ENCODE results near the gene TPD52L2. TPM values are rescaled to one million over a fixed set of nuclear protein-coding genes. Genes with fewer than 3 reads are reported as not detected.
"Not testable (repeated sequence)": the region's sequence is repeated elsewhere in the genome, so short reads cannot be mapped to it uniquely, and the experiment has no call there.

Gene TPD52L2
- total RNA-seq, 1 experiment from 2014 or later = 192 TPM

DNA sequence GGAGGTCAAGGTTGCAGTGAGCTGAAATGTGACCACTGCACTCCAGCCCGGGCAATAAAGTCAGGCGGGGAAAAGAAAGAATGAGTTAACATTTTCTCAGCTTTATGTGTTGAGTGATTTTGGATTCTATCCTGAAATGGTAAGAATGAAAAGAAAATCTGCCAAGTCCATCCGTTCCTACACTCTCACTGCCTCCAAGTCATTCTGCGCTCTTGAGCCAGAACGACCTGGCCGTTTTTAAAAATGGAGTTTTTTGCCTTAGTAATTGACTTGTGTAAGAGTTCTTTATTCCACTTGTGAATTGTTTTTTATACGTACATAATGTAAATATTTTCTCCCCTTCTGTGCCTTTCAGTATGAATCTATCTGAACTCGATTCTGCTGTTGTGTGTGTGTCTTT is 58.6 kb downstream of the TPD52L2 start:
- no peaks in the 10 kb centered on the region for H3K4me1 Mint-ChIP-seq (ENCODE audit: low read depth, unreplicated experiment)
- H3K36me3 Mint-ChIP-seq (ENCODE audit: insufficient read depth, unreplicated experiment) = peaks cover 60% of the 10 kb centered on the region
- intact Hi-C loops (cut with micrococcal nuclease; ENCODE audit: unreplicated experiment) = no loop called here
- no peak overlapping the region for H3K27ac Mint-ChIP-seq (ENCODE audit: unreplicated experiment)
- no TSS peak for BruUV-seq (replicated peaks)
- no peak overlapping the region for H3K4me3 Mint-ChIP-seq (ENCODE audit: low read depth, unreplicated experiment)
- H3K9me3 Mint-ChIP-seq (ENCODE audit: low read depth, unreplicated experiment) = no peaks in the 10 kb centered on the region
- TF ChIP-seq, protein P1, sequence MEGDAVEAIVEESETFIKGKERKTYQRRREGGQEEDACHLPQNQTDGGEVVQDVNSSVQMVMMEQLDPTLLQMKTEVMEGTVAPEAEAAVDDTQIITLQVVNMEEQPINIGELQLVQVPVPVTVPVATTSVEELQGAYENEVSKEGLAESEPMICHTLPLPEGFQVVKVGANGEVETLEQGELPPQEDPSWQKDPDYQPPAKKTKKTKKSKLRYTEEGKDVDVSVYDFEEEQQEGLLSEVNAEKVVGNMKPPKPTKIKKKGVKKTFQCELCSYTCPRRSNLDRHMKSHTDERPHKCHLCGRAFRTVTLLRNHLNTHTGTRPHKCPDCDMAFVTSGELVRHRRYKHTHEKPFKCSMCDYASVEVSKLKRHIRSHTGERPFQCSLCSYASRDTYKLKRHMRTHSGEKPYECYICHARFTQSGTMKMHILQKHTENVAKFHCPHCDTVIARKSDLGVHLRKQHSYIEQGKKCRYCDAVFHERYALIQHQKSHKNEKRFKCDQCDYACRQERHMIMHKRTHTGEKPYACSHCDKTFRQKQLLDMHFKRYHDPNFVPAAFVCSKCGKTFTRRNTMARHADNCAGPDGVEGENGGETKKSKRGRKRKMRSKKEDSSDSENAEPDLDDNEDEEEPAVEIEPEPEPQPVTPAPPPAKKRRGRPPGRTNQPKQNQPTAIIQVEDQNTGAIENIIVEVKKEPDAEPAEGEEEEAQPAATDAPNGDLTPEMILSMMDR (IDR thresholded peaks at IDR 0.05; ENCODE audit: unreplicated experiment) = no peak
- CTCF ChIA-PET = interaction anchor here (0.7 to 0.9 kb wide), 2 partner anchors 116 to 146 kb away, joined by 3 to 4 read pairs; no protein-coding TSS in a partner anchor
- no peaks in the 10 kb centered on the region for H3K27me3 Mint-ChIP-seq (ENCODE audit: unreplicated experiment)
- no peak for DNase-seq

GRCh38 chr20:63924241-63924640 is 59.2 kb downstream of the TPD52L2 start:
- no peak for DNase-seq
- Mint-ChIP-seq H3K36me3 (ENCODE audit: insufficient read depth, unreplicated experiment) (peaks cover 60% of the 10 kb centered on the region), H3K4me3 (ENCODE audit: low read depth, unreplicated experiment) (no peak overlapping the region), H3K4me1 (ENCODE audit: low read depth, unreplicated experiment) (no peaks in the 10 kb centered on the region), H3K27ac (ENCODE audit: unreplicated experiment) (no peak overlapping the region), H3K27me3 (ENCODE audit: unreplicated experiment) (no peaks in the 10 kb centered on the region), H3K9me3 (ENCODE audit: low read depth, unreplicated experiment) (no peaks in the 10 kb centered on the region)
- TF ChIP-seq, protein P1 (IDR thresholded peaks at IDR 0.05; ENCODE audit: unreplicated experiment) = no peak
- CTCF ChIA-PET = no interaction called here
- BruUV-seq (replicated peaks) = no TSS peak
- intact Hi-C loops (cut with micrococcal nuclease; ENCODE audit: unreplicated experiment) = no loop called here

DNA sequence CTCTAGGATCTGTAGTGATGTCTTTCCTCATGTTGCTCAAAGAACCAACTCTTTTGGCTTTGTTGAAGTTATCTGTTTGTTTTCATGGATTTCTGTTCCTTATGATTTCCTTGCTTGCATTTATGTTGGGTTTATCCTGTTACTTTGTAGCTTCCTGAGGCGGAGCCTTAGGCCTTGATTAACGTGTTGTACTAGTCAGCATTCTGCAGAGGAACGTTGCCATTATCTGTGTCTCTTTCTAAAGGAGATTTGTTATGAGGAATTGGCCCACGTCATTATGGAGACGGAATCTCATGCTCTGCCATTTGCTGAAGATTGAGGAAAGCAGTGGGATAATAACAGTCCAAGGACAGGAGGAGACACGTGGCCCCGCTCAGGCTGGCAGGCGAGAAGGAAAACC is 61.2 kb downstream of the TPD52L2 start:
- BruUV-seq (replicated peaks) = no TSS peak

GRCh38 chr20:63929071-63929470 is 64.0 kb downstream of the TPD52L2 start:
- peaks cover 70% of the 10 kb centered on the region for H3K36me3 Mint-ChIP-seq (ENCODE audit: insufficient read depth, unreplicated experiment)
- TF ChIP-seq, protein P1 (IDR thresholded peaks at IDR 0.05; ENCODE audit: unreplicated experiment) = no peak

More for the DNA sequence above, 61.2 kb downstream of the TPD52L2 start:
- TF ChIP-seq, protein P1 (IDR thresholded peaks at IDR 0.05; ENCODE audit: unreplicated experiment) = no peak
- H3K4me3 Mint-ChIP-seq (ENCODE audit: low read depth, unreplicated experiment) = no peak overlapping the region
- H3K9me3 Mint-ChIP-seq (ENCODE audit: low read depth, unreplicated experiment) = no peaks in the 10 kb centered on the region
- no peaks in the 10 kb centered on the region for H3K4me1 Mint-ChIP-seq (ENCODE audit: low read depth, unreplicated experiment)
- no peaks in the 10 kb centered on the region for H3K27me3 Mint-ChIP-seq (ENCODE audit: unreplicated experiment)
- H3K36me3 Mint-ChIP-seq (ENCODE audit: insufficient read depth, unreplicated experiment) = peaks cover 71% of the 10 kb centered on the region
- CTCF ChIA-PET = no interaction called here
- H3K27ac Mint-ChIP-seq (ENCODE audit: unreplicated experiment) = no peak overlapping the region
- no peak for DNase-seq
- intact Hi-C loops (cut with micrococcal nuclease; ENCODE audit: unreplicated experiment) = no loop called here

GRCh38 chr20:63929473-63929883 is 64.4 kb downstream of the TPD52L2 start:
- H3K36me3 Mint-ChIP-seq (ENCODE audit: insufficient read depth, unreplicated experiment) = peaks cover 74% of the 10 kb centered on the region
- not testable (repeated sequence) for BruUV-seq (replicated peaks)

More at GRCh38 chr20:63929071-63929470, 64.0 kb downstream of the TPD52L2 start:
- no peak overlapping the region for H3K27ac Mint-ChIP-seq (ENCODE audit: unreplicated experiment)
- H3K4me3 Mint-ChIP-seq (ENCODE audit: low read depth, unreplicated experiment) = no peak overlapping the region
- BruUV-seq (replicated peaks) = no TSS peak
- no peak for DNase-seq
- H3K9me3 Mint-ChIP-seq (ENCODE audit: low read depth, unreplicated experiment) = no peaks in the 10 kb centered on the region
- intact Hi-C loops (cut with micrococcal nuclease; ENCODE audit: unreplicated experiment) = no loop called here
- CTCF ChIA-PET = no interaction called here
- H3K4me1 Mint-ChIP-seq (ENCODE audit: low read depth, unreplicated experiment) = no peaks in the 10 kb centered on the region
- no peaks in the 10 kb centered on the region for H3K27me3 Mint-ChIP-seq (ENCODE audit: unreplicated experiment)

More at GRCh38 chr20:63929473-63929883, 64.4 kb downstream of the TPD52L2 start:
- H3K4me1 Mint-ChIP-seq (ENCODE audit: low read depth, unreplicated experiment); DNase-seq; H3K4me3 Mint-ChIP-seq (ENCODE audit: low read depth, unreplicated experiment); intact Hi-C loops (cut with micrococcal nuclease; ENCODE audit: unreplicated experiment); H3K27me3 Mint-ChIP-seq (ENCODE audit: unreplicated experiment); H3K27ac Mint-ChIP-seq (ENCODE audit: unreplicated experiment); H3K9me3 Mint-ChIP-seq (ENCODE audit: low read depth, unreplicated experiment); CTCF ChIA-PET: not testable (repeated sequence)

Measured in Calu3 (cell line).